ENCODE data around the gene CEP135.
"Not testable (repeated sequence)": the region's sequence is repeated elsewhere in the genome, so short reads cannot be mapped to it uniquely, and the experiment has no call there.

The CEP135 gene

GRCh38 chr4:55939421-55939820, 9.3 kb upstream of the CEP135 start:
- no peak for DNase-seq (ENCODE audit: low read depth in 2 of 2)

- DNase-seq (ENCODE audit: low read depth in 2 of 2): no peak
Observed at GRCh38 chr4:55941881-55942396, 6.8 kb upstream of the CEP135 start.

DNA sequence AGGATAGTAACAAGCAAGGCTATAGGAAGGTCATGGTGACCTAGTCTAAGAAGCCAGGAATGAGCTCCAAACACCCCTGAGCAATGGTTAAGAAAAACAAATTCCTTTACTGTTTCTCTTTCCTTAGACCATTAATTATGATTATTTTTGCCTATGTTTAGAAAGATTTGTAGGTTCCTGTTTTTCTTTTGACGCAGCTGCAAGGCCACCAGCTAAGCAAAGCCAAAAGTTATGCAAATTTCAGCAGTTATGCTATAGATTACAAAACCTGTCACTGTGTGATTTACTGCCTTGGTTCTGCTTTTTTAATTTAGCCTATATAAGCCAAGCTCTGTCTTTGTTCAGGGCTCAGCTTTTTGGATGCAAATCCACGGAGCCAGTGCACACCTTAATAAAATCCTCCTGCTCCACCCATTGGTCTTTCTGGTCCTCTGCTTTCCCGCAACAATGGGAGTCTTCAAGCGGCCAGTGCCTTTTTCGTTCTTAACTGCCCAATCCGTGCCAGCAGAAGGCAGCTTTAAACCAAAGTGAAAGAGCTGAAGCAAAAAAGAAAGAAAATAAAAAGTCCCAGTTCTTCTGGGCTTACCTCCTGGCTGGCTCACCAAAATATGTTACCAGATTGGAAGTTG, 1.4 kb upstream of the CEP135 start:
- DNase-seq (ENCODE audit: low read depth in 2 of 2): no peak

GRCh38 chr4:55947912-55948725, 626 bp upstream of the CEP135 start:
- DNase-seq (ENCODE audit: low read depth in 2 of 2): peak in 1 of 2 donors; percentile 6

DNA sequence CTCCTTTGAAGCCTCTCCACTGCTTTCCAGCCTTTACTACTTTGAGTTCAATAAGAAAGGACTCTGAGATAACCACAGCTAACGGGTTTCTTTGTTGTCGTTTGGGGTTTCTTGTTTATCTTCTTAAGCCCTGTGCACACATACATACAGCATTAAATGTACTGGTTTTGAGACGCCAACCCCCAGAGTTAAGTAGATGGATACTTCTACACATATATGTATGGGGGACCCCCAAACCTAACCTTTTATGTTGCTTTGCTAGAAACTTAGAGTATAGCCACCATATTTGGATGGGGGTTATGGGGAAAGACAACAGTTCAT, 697 bp downstream of the CEP135 start:
- DNase-seq (ENCODE audit: low read depth in 2 of 2): no peak

DNA sequence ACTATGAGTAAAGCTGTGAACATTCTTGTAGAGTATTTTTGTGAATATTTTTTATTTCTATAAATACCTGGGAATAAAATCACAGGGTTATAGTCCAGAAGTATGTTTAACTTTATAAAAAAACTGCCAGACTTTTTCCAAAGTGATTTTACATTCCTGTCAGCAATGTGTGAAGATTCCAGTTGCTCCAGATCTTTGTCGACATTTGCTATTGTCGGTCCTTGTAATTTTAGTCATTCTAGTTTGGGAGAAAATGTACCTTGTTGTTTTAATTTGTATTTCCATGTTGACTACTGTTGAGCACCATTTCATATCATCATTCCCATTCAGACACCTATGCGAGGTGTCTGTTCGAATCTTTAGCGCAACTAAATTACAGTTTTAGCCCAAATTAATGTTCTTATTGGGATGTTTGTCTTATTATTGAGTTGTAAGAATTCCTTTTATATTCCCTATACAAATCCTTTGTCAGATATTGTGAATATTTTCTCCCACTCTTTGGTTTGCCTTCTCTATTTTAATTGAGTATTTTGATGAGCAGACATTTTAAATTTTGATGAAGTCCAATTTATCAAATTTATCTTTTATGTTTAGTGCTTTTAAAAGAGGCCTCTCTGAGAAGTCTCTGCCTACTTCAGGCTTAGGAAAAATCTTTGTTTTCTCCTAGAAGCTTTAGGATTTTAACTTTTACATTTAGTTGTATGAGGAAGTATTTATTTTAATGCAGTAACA, 2.6 kb downstream of the CEP135 start:
- no peak for DNase-seq (ENCODE audit: low read depth in 2 of 2)

- no peak for DNase-seq (ENCODE audit: low read depth in 2 of 2)
Observed at GRCh38 chr4:55955710-55956109, 7.0 kb downstream of the CEP135 start.

- no peak for DNase-seq (ENCODE audit: low read depth in 2 of 2)
Observed at GRCh38 chr4:55959655-55960054, 10.9 kb downstream of the CEP135 start.

GRCh38 chr4:55964046-55964445, 15.3 kb downstream of the CEP135 start:
- DNase-seq (ENCODE audit: low read depth in 2 of 2): no peak

- no peak for DNase-seq (ENCODE audit: low read depth in 2 of 2)
Observed at GRCh38 chr4:55965585-55965984, 16.8 kb downstream of the CEP135 start.

- DNase-seq (ENCODE audit: low read depth in 2 of 2): not testable (repeated sequence)
Observed at GRCh38 chr4:55966324-55966723, 17.6 kb downstream of the CEP135 start.

DNA sequence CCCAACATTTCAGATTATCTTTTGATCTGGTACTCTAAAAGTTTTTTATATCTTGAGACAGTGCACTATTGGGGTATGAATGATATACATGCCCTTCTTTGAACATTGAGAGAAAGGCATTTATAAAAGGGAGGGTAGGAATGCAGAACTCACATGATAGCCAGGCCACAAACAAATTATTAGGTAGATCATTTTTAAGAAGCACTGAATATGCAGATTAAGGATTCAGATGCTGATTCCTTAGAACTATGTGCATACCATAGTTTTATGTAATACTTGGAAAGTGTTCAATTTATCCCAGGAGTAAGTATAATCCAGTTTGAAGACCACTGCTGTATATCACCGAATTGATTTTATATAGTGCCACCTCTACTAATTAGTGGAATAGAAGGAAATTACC, 18.6 kb downstream of the CEP135 start:
- no peak for DNase-seq (ENCODE audit: low read depth in 2 of 2)

DNA sequence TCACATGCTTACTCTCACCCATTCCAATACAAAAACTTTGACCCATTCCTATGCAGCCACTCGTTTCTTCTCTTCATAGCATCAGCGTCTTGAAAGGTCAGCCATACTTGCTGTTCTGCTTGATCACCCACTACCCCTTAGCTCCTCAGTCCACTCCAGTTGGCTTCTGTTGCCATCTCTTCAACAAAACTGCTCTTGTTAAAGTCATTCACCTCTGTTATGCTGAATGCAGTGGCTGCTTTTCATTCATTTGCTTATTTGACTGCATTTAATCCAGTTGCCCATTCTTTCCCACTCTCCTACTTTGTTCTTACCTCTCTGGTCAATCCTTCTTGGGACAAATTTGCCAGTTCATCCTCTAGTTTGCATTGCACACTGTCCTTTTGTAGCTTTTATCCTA, 24.9 kb downstream of the CEP135 start:
- DNase-seq (ENCODE audit: low read depth in 2 of 2): no peak

- DNase-seq (ENCODE audit: low read depth in 2 of 2): no peak
Observed at GRCh38 chr4:55977811-55978210, 29.1 kb downstream of the CEP135 start.

DNA sequence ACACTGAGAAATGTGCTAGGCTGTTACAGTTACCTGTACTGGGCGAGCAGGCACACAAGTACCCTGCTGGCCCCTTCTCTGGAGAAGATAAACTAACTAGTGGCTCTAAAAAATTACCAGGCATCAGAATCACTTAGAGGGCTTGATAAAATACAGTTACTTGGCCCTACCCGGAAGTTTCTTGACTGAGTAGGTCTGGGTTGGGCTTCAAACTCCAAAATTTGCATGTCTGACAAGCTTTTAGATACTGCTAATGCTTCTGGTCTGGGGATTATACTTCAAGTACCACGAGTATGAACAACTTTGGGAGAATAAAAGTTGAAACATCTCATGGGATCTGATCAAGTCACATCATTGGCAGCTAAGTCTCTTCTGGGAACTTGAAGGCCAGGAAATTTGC, 30.8 kb downstream of the CEP135 start:
- no peak for DNase-seq (ENCODE audit: low read depth in 2 of 2)

DNA sequence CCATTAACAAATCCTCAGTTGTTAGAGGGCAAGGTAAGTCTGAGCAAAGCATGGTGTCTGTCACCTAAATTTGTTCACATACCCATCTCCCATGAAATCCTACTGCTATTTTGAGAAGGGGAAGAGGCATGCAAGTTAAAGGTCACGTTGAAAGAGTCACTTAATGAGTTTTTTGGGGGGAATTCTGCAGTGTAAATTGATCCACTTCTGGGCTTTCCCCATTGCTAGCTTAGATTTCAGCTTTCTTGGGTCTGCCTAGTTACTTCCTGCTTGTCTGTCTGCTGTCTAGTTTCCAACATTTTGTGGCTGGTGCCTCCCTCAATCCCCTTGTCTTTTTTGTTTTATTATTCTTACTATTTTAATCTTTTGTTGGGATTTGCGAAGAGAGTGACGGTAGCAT, 32.0 kb downstream of the CEP135 start:
- DNase-seq (ENCODE audit: low read depth in 2 of 2): no peak

DNA sequence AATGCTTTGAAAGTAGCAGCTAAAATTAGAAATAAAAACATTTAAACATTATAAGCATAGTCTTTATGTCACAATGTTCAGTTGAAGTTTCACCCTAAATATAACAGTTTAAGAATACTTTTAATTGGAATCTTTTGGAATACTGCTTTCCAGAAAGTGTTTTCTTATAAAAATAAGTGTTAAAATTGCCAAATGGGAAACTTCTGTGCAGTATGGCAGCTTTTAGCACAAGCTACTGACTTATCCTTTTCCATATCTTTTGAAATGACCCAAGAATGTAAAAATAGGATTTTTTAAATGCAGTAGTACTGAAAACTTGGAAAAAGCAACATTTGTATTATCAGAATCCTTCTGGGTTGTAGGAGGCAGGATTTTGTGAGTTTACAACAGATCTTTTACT, 34.2 kb downstream of the CEP135 start:
- DNase-seq (ENCODE audit: low read depth in 2 of 2): no peak

DNA sequence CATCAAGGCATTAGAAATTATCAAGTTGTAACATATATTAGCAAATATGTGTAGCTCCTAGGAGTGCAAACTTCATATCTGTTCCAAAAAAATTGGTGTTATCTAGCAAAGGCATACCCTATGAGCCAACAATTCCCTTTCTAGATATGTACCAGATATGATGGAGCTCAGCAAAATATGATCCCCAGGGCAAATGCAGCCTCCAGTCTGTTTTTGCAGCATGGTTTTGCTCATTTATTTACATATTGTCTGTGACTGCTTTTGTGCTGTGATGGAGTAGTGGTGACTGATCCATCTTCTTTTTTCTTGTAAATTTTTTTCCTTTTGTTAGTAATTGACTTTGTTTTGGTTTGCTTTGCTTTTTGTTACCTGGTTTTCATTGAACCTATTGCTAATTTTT, 41.0 kb downstream of the CEP135 start:
- DNase-seq (ENCODE audit: low read depth in 2 of 2): no peak

DNA sequence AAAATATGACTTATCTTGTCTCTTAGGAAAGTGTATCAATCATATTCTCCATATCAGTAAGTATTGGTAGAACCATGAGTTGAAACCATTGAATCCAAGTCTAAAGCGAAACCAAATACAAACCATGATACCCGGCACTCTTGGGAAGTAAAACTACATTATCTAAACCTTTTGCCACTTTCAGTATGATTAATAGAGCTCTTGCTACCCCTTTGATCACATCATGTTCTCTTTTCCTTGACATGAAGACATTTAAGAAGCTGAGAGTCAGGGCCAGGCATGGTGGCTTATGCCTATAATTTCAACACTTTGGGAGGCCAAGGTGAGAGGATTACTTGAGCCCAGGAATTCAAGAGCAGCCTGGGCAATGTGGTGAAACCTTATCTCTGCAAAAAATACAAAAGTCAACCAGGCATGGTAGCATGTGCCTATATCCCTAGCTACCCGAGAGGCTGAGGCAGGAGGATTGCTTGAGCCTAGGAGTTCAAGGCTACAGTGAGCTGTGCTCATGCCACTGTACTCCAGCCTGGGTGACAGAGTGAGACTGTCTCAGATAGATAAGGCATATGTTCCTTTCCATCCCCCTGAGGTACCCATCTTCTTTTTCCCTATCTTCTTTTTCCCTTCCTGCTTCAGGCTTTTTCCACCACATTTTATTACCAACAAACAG, 45.4 kb downstream of the CEP135 start:
- DNase-seq (ENCODE audit: low read depth in 2 of 2): no peak

- DNase-seq (ENCODE audit: low read depth in 2 of 2): no peak
Observed at GRCh38 chr4:55996646-55997045, 47.9 kb downstream of the CEP135 start.

- DNase-seq (ENCODE audit: low read depth in 2 of 2): no peak
Observed at GRCh38 chr4:56003606-56004005, 54.9 kb downstream of the CEP135 start.

DNA sequence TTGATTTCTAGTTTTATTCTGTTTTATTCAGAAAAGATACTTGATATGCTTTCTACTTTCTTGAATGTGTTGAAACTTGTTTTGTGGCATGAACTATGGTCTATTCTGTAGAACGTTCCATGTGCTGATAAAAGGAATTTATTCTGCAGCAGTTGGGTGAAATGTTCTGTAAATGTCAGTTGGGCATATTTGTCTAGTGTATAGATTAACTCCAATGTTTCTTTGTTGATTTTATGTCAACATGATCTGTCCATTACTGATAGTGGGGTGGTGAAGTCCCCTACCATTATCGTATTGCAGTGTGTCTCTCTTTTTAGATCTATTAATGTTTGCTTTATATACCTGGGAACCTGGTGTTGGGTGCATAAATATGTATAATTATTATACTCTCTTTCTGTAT, 55.5 kb downstream of the CEP135 start:
- no peak for DNase-seq (ENCODE audit: low read depth in 2 of 2)

All from activated CD8-positive, alpha-beta memory T cell treated with anti-CD3 and anti-CD28 coated beads for 4 hours (primary cell).